Mucosa of stomach (tissue), 1 donor: ENCODE results near the gene ZNF318.

ENCODE experiments used
- H3K27me3 ChIP-seq: one replicate; pipeline ENCODE4 v1.7.0; 2013; ENCODE audit warnings: mild to moderate bottlenecking, low read length; ENCODE audit not compliant: control insufficient read depth, insufficient read depth
- H3K36me3 ChIP-seq: one replicate; pipeline ENCODE4 v1.7.0; 2013; ENCODE audit warnings: low read length; ENCODE audit not compliant: control insufficient read depth, insufficient read depth
- H3K4me1 ChIP-seq: one replicate; pipeline ENCODE4 v1.7.0; 2013; ENCODE audit warnings: mild to moderate bottlenecking, low read length; ENCODE audit not compliant: control insufficient read depth, insufficient read depth
- H3K4me3 ChIP-seq: one replicate; pipeline ENCODE4 v1.7.0; 2013; ENCODE audit warnings: low read length
- H3K9ac ChIP-seq: one replicate; pipeline ENCODE4 v1.7.0; 2013; ENCODE audit warnings: mild to moderate bottlenecking, low read length, moderate library complexity
- H3K9me3 ChIP-seq: one replicate; pipeline ENCODE4 v1.7.0; 2013; ENCODE audit warnings: mild to moderate bottlenecking, low read length, moderate library complexity; ENCODE audit not compliant: control insufficient read depth
- donor health status: Pancreatic carcinoma.

Gene ZNF318

DNA sequence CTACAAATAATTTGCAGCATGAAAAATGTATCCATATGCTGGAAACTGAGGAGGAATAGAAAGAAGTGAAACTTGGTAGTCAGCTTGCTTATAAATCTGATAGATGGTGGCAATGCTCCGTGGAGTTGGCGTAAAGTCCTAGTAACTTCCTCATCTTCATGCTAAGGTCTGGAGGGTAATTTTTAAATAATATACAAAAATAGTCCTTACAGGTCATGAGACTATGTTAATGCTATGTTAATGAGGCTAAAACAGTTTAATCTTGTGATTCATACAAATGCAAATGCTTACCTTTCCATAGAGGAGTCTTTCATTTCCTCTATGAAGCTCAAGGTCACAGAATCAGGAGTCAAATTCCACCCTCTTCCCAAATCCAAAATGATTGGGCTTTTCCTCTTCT, 51.4 kb downstream of the ZNF318 start:
- H3K9me3 ChIP-seq, result no peaks in the 10 kb centered on the region
- H3K4me3 ChIP-seq, result no peak overlapping the region
- H3K4me1 ChIP-seq, result no peaks in the 10 kb centered on the region
- no peak overlapping the region for H3K9ac ChIP-seq
- H3K36me3 ChIP-seq, result no peaks in the 10 kb centered on the region
- H3K27me3 ChIP-seq, result no peaks in the 10 kb centered on the region

DNA sequence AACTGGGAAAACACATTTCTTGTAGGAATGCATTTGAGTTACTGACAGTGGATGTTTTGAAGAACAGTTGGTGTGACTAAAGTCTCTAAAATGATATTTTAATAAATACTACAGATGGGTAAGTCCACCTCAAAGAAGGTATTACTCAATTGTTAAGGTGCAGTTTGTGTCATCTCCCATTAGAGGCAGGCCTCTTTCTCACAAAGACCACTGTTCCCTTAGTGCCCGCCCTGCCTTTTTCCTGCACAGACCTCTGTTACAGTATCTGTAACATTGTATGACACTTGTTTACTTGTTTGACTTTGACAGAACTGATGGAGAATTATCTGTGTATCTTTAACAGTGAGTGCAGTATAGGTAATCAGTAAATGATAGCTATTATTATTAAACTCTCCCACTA, 55.6 kb downstream of the ZNF318 start:
- Histone ChIP-seq H3K36me3 (no peaks in the 10 kb centered on the region), H3K9ac (no peak overlapping the region), H3K9me3 (no peaks in the 10 kb centered on the region), H3K4me1 (peaks cover 3% of the 10 kb centered on the region), H3K4me3 (no peak overlapping the region), H3K27me3 (peaks cover 6% of the 10 kb centered on the region)

DNA sequence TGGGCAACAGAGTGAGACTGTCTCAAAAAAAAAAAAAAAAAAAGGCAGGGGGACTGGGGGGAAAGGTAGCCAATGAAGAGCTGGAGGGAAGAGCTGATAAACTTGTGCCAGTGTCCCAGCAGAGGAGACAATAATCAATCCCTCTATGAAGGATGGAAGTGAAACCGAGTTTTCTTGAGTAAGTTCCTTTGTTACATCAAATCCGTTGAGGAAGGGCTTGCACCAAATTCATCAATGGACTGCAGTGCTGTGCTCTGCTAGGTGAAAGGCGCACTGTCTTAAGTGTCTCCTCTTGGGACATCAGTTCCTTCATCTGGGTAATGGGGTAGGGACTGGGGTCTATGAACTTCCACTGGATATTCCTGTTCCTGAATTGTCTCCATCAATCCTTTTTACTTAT, 57.8 kb downstream of the ZNF318 start:
- H3K27me3 ChIP-seq, result peaks cover 15% of the 10 kb centered on the region
- no peaks in the 10 kb centered on the region for H3K36me3 ChIP-seq
- H3K9ac ChIP-seq, result no peak overlapping the region
- no peaks in the 10 kb centered on the region for H3K9me3 ChIP-seq
- H3K4me1 ChIP-seq, result peaks cover 6% of the 10 kb centered on the region
- no peak overlapping the region for H3K4me3 ChIP-seq

DNA sequence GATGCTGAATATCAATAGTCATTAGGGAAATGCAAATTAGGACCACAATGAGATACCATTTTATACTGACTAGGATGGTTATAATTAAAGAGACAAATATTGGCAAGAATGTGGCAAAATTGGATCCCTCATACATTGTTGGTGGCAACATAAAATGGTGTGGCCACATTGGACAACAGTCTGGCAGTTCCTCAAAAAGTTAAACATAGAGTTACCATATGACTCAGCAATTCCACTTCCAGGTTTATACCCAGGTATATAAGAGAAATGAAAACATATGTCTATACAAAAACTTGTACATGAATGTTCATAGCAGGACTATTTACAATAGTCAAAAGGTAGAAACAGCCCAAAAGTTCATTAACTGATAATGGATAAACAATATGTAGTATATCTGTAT, 58.8 kb downstream of the ZNF318 start:
- Histone ChIP-seq H3K36me3 (no peaks in the 10 kb centered on the region), H3K27me3 (peaks cover 18% of the 10 kb centered on the region), H3K4me3 (no peak overlapping the region), H3K9ac (no peak overlapping the region), H3K4me1 (peaks cover 6% of the 10 kb centered on the region), H3K9me3 (no peaks in the 10 kb centered on the region)

DNA sequence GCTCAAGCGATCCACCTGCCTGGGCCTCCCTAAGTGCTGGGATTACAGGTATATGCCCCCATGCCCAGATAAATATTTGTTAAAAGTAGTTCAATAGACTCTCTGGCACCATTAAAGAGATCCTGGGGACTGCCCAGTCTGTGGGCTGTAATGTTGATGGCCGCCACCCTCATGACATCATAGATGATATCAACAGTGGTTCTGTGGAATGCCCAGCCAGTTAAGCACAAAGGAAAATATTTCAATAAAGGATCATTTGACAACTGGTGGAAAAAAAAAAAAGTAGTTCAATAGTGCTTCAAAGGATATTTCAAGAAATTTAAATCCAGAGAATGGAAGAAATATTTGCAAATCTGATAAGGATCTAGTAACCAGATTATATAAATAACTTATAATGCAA, 59.3 kb downstream of the ZNF318 start:
- no peaks in the 10 kb centered on the region for H3K36me3 ChIP-seq
- H3K9me3 ChIP-seq, result no peaks in the 10 kb centered on the region
- peaks cover 18% of the 10 kb centered on the region for H3K27me3 ChIP-seq
- no peak overlapping the region for H3K4me3 ChIP-seq
- H3K4me1 ChIP-seq, result peaks cover 6% of the 10 kb centered on the region
- no peak overlapping the region for H3K9ac ChIP-seq

DNA sequence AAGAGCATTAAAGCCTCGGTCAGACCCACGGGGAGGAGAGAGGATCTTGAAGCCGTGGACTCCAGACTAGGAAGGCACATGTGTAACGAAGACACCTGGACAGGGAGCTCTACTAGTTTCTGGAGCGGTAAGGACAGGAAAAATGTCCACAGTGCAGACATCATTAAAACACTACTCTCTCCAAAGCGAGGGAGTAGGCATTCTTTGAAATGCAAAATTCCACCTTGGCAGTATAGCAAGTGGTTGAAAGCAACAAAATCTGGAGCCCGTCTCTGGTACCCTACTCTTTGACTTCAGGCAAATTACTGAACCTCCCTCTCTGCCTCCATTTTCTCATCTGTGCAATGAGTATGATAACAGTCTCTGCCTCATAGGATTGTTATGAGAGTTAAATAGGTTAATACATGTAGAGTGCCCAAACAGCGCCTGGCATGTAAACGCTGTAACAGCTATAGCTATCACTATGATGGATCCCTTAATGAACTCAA, 60.4 kb downstream of the ZNF318 start:
- H3K9me3 ChIP-seq, result no peaks in the 10 kb centered on the region
- peaks cover 18% of the 10 kb centered on the region for H3K27me3 ChIP-seq
- no peak overlapping the region for H3K9ac ChIP-seq
- no peaks in the 10 kb centered on the region for H3K36me3 ChIP-seq
- H3K4me1 ChIP-seq, result peaks cover 6% of the 10 kb centered on the region
- H3K4me3 ChIP-seq, result no peak overlapping the region

DNA sequence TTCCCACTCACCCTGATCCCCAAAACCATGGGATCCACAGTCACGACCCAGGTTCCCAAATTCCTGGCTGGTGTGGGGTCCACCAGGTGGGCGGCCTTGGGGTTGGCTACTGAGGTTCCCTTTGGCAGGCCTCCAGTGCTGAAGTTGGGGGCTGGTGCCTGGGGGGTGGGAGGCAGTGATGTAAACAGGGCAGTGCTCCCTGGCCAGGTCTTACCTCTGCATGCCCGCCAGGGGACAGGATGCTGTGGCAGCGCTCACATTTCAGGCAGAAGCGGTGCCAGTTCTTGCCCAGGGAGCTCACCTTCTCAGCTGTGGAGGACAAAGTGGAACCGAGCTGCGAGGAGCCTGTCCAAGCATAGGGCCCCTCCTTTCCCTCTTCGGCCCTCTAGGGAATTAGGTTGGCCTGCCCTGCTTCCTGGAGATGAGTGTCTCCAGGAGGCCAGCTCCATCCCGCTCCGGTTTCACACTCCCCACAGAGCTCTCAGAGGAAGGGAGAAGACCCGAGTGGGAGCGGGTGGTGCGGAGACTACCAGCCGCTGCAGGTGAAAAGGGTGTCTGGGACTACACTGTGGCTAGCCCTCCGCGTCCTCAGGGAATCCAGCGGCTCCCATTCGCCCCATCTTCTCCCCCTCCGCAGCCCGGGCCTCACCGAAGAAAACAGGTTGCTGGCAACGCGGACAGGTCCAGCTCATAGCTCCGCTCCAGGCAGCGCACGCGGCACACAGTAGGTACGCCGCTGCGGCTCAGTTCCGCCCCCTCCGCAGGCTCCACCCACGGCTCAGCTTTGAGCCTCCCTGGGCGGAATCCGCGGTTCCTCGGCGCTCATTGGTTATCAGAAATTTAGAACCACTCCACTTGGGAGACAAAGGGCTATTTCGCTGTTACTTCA, 61.1 kb downstream of the ZNF318 start, which contains the start of gene CRIP3:
TSS of gene CRIP3 (minus strand) at position 726 of the 889 bp plus-strand sequence. CDS start at position 692, 34 bp downstream.
- peaks cover 6% of the 10 kb centered on the region for H3K4me1 ChIP-seq
- H3K9me3 ChIP-seq, result no peaks in the 10 kb centered on the region
- no peak within 1 kb of the TSS for H3K4me3 ChIP-seq
- H3K9ac ChIP-seq, result no peak within 1 kb of the TSS
- H3K27me3 ChIP-seq, result peaks cover 18% of the 10 kb centered on the region
- H3K36me3 ChIP-seq, result no peaks in the 10 kb centered on the region

DNA sequence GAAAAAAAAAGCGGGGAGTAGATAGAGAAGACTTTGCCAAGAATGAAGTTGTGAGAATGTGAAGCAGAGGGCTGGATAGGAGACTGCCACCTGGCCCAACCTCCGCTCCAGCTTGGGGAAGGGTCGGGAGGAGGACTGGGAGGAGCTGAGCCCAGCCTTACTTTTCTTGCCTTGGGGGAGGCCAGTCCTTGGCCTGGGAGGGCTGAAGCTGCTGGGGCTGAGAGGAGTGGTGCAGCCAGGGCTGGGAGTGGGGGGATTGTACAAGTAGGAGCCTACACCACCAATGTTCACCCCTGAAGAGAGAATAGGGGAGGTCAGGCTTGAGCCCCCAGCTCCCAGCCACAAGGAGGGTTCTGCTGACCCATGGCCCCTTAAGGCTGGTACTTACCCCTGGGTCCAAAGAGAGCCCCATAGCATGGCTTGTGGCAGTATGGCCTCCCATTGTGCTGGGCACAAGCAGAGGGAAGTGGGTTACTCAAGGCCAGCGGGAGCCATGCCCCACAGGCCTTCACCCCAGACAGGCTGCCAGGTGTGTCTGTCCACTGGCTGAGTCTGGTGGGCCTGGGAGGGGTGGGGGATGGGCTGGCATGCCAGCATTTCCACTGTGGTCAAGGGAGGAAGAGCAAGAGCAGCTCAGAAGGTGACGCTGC, 61.9 kb downstream of the ZNF318 start:
- Histone ChIP-seq H3K9ac (no peak overlapping the region), H3K4me3 (no peak overlapping the region), H3K27me3 (peaks cover 18% of the 10 kb centered on the region), H3K4me1 (peaks cover 6% of the 10 kb centered on the region), H3K9me3 (no peaks in the 10 kb centered on the region), H3K36me3 (no peaks in the 10 kb centered on the region)

DNA sequence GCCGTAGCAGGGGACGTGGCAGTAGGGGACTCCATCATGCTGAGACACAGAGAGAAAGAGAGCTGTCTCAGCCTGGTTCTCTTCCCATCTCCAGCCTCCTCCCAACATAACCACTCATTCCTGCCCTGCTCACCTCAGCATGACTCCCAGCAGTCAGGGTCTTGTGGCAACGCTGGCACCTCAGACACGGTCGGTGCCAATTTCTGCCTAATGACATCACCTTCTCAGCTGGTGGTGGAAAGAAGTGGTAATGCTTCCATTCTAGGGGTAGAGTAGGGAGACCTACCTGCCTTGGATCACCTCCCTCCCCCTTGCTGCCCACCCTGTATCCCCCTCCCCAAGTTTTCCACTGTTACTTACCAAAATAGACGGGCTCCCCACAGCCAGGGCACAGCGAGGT, 63.4 kb downstream of the ZNF318 start:
- Histone ChIP-seq H3K36me3 (no peaks in the 10 kb centered on the region), H3K27me3 (peaks cover 18% of the 10 kb centered on the region)

DNA sequence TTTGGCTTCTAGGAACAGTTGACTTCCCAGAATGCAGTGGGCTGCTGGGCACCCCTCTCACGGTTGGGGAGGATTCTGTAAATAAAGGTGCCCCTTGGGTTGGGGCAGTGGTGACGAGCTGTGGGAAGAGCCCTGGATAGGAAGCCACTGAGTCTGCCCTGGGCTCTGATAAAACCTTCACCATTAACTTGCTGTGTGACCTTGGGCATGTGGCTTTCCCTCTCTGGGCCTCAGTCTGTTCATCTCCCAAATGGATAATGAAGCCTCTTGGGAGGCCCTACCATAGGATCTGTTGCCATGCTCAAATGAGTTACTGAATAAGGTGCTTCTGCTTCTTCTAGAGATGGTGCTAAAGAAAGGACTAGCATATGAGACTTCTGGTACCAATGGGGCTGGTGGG, 64.6 kb downstream of the ZNF318 start:
- Histone ChIP-seq H3K36me3 (no peaks in the 10 kb centered on the region), H3K4me1 (peaks cover 6% of the 10 kb centered on the region), H3K27me3 (peaks cover 18% of the 10 kb centered on the region)

More for the DNA sequence above, 63.4 kb downstream of the ZNF318 start:
- H3K4me3 ChIP-seq, result no peak overlapping the region
- H3K9me3 ChIP-seq, result no peaks in the 10 kb centered on the region
- no peak overlapping the region for H3K9ac ChIP-seq
- H3K4me1 ChIP-seq, result peaks cover 6% of the 10 kb centered on the region

DNA sequence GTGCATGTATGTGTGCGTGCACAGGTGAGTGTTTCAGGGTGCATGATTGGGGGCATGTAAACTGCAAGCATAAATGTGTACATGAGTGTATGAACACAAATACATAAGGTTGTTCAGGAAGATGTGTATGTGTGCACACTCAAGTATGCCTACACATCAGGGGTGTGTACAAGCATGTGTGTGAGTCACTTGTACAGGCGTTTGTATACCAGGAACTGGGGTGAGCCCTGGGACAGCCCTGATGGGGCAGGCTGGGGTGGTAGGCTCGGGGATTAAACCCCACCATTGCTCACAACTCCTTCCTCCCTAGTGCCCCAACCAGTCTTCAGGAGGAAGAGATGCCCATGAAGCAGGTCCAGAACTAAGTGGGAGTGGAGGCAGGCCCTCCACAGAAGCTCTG, 65.1 kb downstream of the ZNF318 start:
- Histone ChIP-seq H3K9ac (no peak overlapping the region), H3K4me1 (peaks cover 6% of the 10 kb centered on the region), H3K27me3 (peaks cover 18% of the 10 kb centered on the region), H3K4me3 (no peak overlapping the region), H3K9me3 (no peaks in the 10 kb centered on the region), H3K36me3 (no peaks in the 10 kb centered on the region)

More for the DNA sequence above, 64.6 kb downstream of the ZNF318 start:
- no peaks in the 10 kb centered on the region for H3K9me3 ChIP-seq
- H3K9ac ChIP-seq, result no peak overlapping the region
- no peak overlapping the region for H3K4me3 ChIP-seq

DNA sequence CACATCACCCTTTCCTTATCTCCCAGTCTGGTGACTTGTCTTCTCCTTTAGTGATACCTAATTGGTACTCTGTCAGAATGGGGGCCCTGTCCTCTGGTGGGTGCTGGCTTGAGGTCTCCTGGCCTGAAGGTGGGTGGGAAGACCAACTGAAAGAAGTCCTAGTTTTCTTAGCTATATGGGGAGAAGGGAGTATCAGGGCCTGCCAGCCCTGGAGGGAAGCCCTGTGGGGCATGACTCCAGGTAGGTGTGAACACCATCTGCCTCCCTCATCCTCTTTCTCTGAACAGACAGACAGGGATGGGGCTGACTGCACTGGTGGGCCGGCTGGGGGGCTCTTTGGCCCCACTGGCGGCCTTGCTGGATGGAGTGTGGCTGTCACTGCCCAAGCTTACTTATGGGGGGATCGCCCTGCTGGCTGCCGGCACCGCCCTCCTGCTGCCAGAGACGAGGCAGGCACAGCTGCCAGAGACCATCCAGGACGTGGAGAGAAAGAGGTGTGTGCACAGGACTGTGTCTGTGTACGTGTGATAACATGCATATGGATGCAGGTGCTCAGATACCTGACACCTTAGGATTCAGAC, 65.6 kb downstream of the ZNF318 start:
- H3K27me3 ChIP-seq, result peaks cover 12% of the 10 kb centered on the region
- no peak overlapping the region for H3K4me3 ChIP-seq
- H3K36me3 ChIP-seq, result no peaks in the 10 kb centered on the region
- H3K9ac ChIP-seq, result no peak overlapping the region
- peaks cover 3% of the 10 kb centered on the region for H3K4me1 ChIP-seq
- no peaks in the 10 kb centered on the region for H3K9me3 ChIP-seq
